Muscle of arm (tissue), 12 donors: ENCODE data around the gene PPP2R2C. TPM values are rescaled to one million over a fixed set of nuclear protein-coding genes. Genes with fewer than 3 reads are reported as not detected.

Experiments used
- DNase-seq: peaks from one replicate; pipeline ENCODE4 v3.0.0-alpha.2; 2013
- polyA plus RNA-seq, 12 donors: library from polyadenylated mRNA; unstranded; fragments of 120-200 nt; gene quantifications; one replicate each; pipeline ENCODE4 v1.2.1, GENCODE V29; 2013; ENCODE audit not compliant: insufficient read length in 12 of 12

The PPP2R2C gene
- polyA plus RNA-seq, 12 donors = 0.19 to 14.3 (median 0.27) TPM; not detected in 2

GRCh38 chr4:6449746-6450369, 22.6 kb downstream of the PPP2R2C start:
- no peak for DNase-seq

- no peak for DNase-seq
Observed at GRCh38 chr4:6449335-6449734, 23.1 kb downstream of the PPP2R2C start.

- no peak for DNase-seq
Observed at GRCh38 chr4:6448476-6449170, 23.8 kb downstream of the PPP2R2C start.

- DNase-seq = no peak
Observed at GRCh38 chr4:6447672-6448171, 24.7 kb downstream of the PPP2R2C start.

GRCh38 chr4:6446538-6447451, 25.6 kb downstream of the PPP2R2C start:
- DNase-seq = no peak

- no peak for DNase-seq
Observed at GRCh38 chr4:6446130-6446482, 26.3 kb downstream of the PPP2R2C start.

GRCh38 chr4:6445403-6446129, 26.8 kb downstream of the PPP2R2C start:
- no peak for DNase-seq

GRCh38 chr4:6444582-6444981, 27.8 kb downstream of the PPP2R2C start:
- no peak for DNase-seq

- no peak for DNase-seq
Observed at GRCh38 chr4:6443035-6444023, 29.1 kb downstream of the PPP2R2C start.

GRCh38 chr4:6442555-6442954, 29.9 kb downstream of the PPP2R2C start:
- DNase-seq = no peak

GRCh38 chr4:6441758-6442157, 30.7 kb downstream of the PPP2R2C start:
- no peak for DNase-seq

GRCh38 chr4:6441202-6441582, 31.2 kb downstream of the PPP2R2C start:
- DNase-seq = no peak

GRCh38 chr4:6440506-6441201, 31.8 kb downstream of the PPP2R2C start:
- no peak for DNase-seq

- no peak for DNase-seq
Observed at GRCh38 chr4:6439120-6439762, 33.2 kb downstream of the PPP2R2C start.

- no peak for DNase-seq
Observed at GRCh38 chr4:6437826-6438238, 34.6 kb downstream of the PPP2R2C start.

GRCh38 chr4:6435010-6435409, 37.4 kb downstream of the PPP2R2C start:
- DNase-seq = no peak

GRCh38 chr4:6430927-6431326, 41.5 kb downstream of the PPP2R2C start:
- DNase-seq = no peak

- no peak for DNase-seq
Observed at GRCh38 chr4:6427439-6428090, 44.8 kb downstream of the PPP2R2C start.
